T-helper 2 cell treated with Interferon-gamma antibody and Interleukin-4, amounts not matched to agents 5 μg/mL and 100 μg/mL, for 36 hours (primary cell): ENCODE results near the gene ARHGAP22.

Experiments
- DNase-seq: peaks from one replicate; pipeline ENCODE4 v3.0.0; 2021; ENCODE audit warnings: low spot score
- H3K27ac Mint-ChIP-seq: one replicate; pipeline ENCODE4 v1.8.0; 2021; ENCODE audit warnings: mild to moderate bottlenecking, mixed read lengths
- H3K27me3 Mint-ChIP-seq: one replicate; pipeline ENCODE4 v1.8.0; 2021; ENCODE audit warnings: low read depth, mixed read lengths
- H3K36me3 Mint-ChIP-seq: one replicate; pipeline ENCODE4 v1.8.0; 2021; ENCODE audit warnings: low read depth, mixed read lengths
- H3K4me1 Mint-ChIP-seq: one replicate; pipeline ENCODE4 v1.8.0; 2021; ENCODE audit warnings: low read depth, mixed read lengths
- H3K4me3 Mint-ChIP-seq: one replicate; pipeline ENCODE4 v1.8.0; 2022; ENCODE audit warnings: mild to moderate bottlenecking, moderate library complexity, mixed read lengths
- H3K9me3 Mint-ChIP-seq: one replicate; pipeline ENCODE4 v1.8.0; 2021; ENCODE audit warnings: mixed read lengths

The ARHGAP22 gene

DNA sequence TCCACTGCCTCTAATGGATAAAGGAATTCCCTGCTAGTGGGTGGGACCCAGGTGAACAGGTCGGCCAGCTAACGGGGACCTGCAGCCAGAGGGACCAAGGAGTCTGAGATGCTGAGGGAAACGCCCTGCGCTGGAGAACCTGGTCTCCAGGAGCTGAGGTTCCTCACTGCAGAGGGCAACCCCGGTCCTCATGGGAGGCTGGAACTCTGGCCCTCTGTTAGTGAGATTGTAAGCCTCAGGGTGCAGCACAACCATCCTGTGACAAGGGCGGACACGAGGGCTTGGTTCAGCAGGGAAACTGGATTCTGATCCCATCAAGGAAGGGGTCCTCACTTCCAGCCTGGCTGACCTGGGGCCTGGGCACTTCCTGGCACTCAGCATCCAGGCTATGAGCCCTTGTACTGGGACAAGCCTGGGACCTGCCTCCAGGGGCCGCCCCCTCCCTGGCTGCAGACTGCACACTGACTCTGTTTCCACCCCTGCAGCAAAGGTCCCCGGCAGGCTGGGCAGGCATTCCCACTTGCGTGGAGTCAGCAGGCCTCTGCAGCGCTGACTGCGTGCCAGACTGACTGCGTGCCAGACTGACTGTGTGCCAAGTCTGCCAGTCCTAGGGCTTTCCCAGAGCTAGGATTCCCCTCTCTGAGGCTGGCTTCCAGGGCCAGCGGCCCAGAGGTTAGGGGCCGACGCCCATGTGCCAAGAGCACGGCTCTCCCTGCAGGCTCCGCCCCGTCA, 155.2 kb downstream of the ARHGAP22 start:
- Mint-ChIP-seq H3K27ac (no peak overlapping the region), H3K27me3 (no peaks in the 10 kb centered on the region), H3K4me1 (no peaks in the 10 kb centered on the region), H3K4me3 (no peak overlapping the region), H3K36me3 (no peaks in the 10 kb centered on the region), H3K9me3 (no peaks in the 10 kb centered on the region)
- no peak for DNase-seq

- H3K4me3 Mint-ChIP-seq = no peak overlapping the region
- H3K27ac Mint-ChIP-seq = no peak overlapping the region
- H3K36me3 Mint-ChIP-seq = no peaks in the 10 kb centered on the region
- DNase-seq = no peak
- no peaks in the 10 kb centered on the region for H3K4me1 Mint-ChIP-seq
- H3K27me3 Mint-ChIP-seq = no peaks in the 10 kb centered on the region
- no peaks in the 10 kb centered on the region for H3K9me3 Mint-ChIP-seq
Observed at GRCh38 chr10:48448796-48449195, 156.1 kb downstream of the ARHGAP22 start.

- H3K27me3 Mint-ChIP-seq = no peaks in the 10 kb centered on the region
- no peaks in the 10 kb centered on the region for H3K9me3 Mint-ChIP-seq
- H3K27ac Mint-ChIP-seq = no peak overlapping the region
- H3K36me3 Mint-ChIP-seq = no peaks in the 10 kb centered on the region
- H3K4me3 Mint-ChIP-seq = no peak overlapping the region
- no peak for DNase-seq
- no peaks in the 10 kb centered on the region for H3K4me1 Mint-ChIP-seq
Observed at GRCh38 chr10:48447356-48448215, 157.3 kb downstream of the ARHGAP22 start.

DNA sequence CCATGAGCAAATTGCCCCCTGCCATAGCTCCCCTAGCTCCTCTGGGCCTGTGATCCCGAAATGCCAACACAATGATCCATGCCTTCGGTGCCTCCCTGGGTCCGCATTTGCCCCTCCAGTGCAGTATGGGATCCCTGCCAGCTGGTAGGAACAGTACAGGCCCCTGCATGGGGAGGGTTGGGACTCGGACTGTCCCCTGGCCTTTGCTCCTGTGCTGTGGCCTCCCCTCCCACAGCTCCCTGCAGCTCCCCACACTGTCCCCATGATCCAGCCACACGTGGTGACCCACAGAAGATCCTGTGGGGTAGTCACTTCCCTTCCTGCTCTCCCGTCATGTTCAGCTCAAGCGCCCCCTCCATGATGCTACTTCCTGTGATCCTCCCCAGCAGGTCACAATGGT, 158.1 kb downstream of the ARHGAP22 start:
- no peaks in the 10 kb centered on the region for H3K36me3 Mint-ChIP-seq
- H3K4me3 Mint-ChIP-seq = no peak overlapping the region
- no peaks in the 10 kb centered on the region for H3K4me1 Mint-ChIP-seq
- no peak for DNase-seq
- no peaks in the 10 kb centered on the region for H3K9me3 Mint-ChIP-seq
- no peaks in the 10 kb centered on the region for H3K27me3 Mint-ChIP-seq
- no peak overlapping the region for H3K27ac Mint-ChIP-seq

GRCh38 chr10:48445932-48446331, 158.9 kb downstream of the ARHGAP22 start:
- no peaks in the 10 kb centered on the region for H3K36me3 Mint-ChIP-seq
- DNase-seq = no peak
- no peak overlapping the region for H3K27ac Mint-ChIP-seq
- no peak overlapping the region for H3K4me3 Mint-ChIP-seq
- no peaks in the 10 kb centered on the region for H3K4me1 Mint-ChIP-seq
- no peaks in the 10 kb centered on the region for H3K27me3 Mint-ChIP-seq
- no peaks in the 10 kb centered on the region for H3K9me3 Mint-ChIP-seq

DNA sequence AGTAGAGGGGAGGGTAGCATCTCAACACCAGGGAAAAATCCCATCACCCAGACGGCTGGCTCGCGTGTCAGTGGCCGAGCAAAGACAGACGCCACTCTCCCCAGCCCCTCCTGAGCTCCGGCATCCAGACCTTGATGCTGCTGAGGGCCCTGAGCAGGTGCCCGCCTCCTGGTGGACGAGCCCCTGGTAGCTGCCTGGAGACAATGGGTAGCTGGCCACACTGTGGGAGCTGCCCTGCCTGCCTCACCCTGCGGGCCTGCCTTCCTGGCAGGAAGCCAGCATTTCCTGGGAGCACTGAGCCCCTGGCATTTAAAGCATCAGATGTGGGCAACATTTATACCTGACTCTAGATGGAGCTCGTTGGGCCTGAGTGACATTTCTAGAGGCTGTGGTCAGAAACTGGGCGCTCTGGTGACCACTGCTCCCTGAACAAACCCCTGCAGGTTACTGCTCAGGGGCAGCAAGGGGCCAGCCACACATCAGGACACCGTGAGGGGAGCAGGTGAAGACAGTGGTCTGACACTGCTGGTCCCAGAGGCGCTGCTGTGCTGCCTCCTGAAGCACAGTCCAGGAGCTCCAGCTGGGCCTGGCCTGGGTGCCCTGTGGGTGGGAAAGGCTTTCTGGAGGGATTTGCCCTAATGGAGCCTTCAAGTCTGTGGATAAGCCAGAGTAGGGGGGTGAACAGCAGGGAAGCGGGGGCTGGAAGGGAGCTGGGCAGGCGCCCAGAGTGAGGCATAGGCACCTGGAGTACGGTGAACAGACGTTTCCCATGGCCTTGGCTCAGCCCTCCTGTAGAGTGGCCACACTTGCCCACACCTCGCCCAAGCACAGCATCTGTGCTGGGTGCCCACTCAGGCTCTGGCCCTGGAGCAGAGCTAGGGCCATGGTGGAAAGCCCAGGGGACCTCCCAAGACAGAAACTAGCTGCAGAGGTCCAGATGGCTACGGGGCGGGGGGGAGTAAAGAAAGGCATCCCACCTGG, 159.7 kb downstream of the ARHGAP22 start:
- Mint-ChIP-seq H3K36me3 (no peaks in the 10 kb centered on the region), H3K27ac (no peak overlapping the region), H3K9me3 (no peaks in the 10 kb centered on the region), H3K4me3 (no peak overlapping the region), H3K4me1 (no peaks in the 10 kb centered on the region), H3K27me3 (no peaks in the 10 kb centered on the region)
- no peak for DNase-seq

DNA sequence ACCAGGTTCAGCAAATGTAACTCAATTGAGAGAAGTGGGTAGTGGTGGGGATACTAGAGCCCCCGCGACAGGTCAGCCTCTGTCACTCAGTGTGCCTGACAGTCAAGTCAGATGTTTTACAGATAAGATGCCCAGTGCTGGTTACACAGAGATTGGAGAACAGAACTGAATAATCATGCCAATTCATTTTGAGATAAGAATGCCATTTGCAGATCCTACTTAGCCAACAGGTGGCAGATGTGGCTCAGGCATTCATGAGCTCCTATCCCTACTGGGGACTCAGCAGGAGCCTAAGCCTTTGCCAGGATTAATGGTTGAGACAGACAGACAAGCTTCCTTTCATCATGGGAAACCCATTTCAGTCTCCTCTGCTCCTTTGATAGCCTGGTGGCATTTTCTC, 160.6 kb downstream of the ARHGAP22 start:
- no peak overlapping the region for H3K4me3 Mint-ChIP-seq
- no peaks in the 10 kb centered on the region for H3K36me3 Mint-ChIP-seq
- no peak for DNase-seq
- no peaks in the 10 kb centered on the region for H3K9me3 Mint-ChIP-seq
- H3K27ac Mint-ChIP-seq = no peak overlapping the region
- H3K4me1 Mint-ChIP-seq = no peaks in the 10 kb centered on the region
- H3K27me3 Mint-ChIP-seq = no peaks in the 10 kb centered on the region

DNA sequence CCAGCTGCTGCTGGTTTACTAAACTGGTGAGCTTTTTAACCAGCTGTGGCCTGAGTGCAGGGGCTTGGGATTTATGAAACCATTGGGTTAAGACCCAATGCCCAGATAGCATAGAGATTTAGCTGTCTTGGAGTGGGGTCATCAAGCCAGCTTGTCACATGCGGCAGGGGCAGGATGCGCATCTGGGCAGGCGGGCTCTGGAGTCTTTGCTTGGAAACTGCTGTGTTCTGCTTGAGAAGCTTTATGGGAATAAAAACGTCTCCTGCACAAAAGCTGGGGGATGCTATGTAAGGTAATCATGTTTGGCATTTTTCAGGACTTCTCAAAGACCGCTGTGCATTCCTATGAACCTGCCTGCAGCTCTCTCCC, 162.1 kb downstream of the ARHGAP22 start:
- Mint-ChIP-seq H3K9me3 (no peaks in the 10 kb centered on the region), H3K36me3 (no peaks in the 10 kb centered on the region), H3K27ac (no peak overlapping the region), H3K4me3 (no peak overlapping the region), H3K4me1 (no peaks in the 10 kb centered on the region), H3K27me3 (no peaks in the 10 kb centered on the region)
- DNase-seq = no peak

GRCh38 chr10:48442090-48442808, 162.6 kb downstream of the ARHGAP22 start:
- Mint-ChIP-seq H3K27me3 (no peaks in the 10 kb centered on the region), H3K36me3 (no peaks in the 10 kb centered on the region), H3K27ac (no peak overlapping the region), H3K4me1 (no peaks in the 10 kb centered on the region), H3K9me3 (no peaks in the 10 kb centered on the region), H3K4me3 (no peak overlapping the region)
- DNase-seq = no peak

DNA sequence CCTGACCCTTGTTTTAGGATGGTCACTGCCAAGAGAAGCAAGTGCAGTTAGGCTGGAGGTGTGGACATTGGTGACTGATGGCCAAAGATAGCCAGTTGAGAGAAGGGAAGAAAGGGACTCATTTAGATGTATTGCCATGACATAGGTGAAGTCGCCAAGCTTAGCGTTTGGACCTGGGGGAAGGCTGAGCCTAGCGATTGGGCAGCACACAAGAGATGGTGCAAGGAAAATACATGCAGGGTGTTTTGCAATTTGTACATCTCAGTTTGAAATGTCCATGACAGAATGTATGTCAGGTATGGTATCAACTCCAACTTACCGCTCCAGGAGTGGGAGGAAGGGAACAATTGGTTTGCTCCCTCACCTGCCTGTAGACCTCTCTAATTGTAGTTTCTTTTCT, 164.1 kb downstream of the ARHGAP22 start:
- Mint-ChIP-seq H3K4me1 (no peaks in the 10 kb centered on the region), H3K36me3 (peaks cover 2% of the 10 kb centered on the region), H3K4me3 (no peak overlapping the region), H3K9me3 (no peaks in the 10 kb centered on the region), H3K27me3 (no peaks in the 10 kb centered on the region), H3K27ac (no peak overlapping the region)
- DNase-seq = no peak

DNA sequence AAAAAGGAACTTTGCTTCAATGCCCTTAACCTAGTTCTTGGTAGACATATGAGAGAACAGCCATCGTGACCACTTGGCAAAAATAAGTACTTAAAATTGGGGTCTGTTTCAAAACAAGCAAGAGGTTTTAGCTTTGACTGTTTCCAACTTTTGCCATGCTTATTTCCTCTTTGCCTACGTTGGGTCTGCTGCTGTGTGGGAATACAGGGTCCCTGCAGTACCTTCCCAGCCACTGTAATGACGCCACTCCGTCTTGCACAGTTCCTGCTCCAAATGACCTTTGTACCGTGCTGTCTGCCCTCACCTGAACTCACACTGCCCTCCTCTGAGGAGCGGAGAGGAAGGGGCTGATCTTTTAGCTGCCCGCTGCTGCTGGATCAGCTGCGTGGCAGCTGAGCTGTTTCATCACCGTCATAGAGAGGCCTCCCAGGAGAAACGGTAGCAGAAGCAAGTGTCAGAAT, 165.3 kb downstream of the ARHGAP22 start:
- H3K4me1 Mint-ChIP-seq = no peaks in the 10 kb centered on the region
- no peaks in the 10 kb centered on the region for H3K27me3 Mint-ChIP-seq
- H3K27ac Mint-ChIP-seq = no peak overlapping the region
- H3K9me3 Mint-ChIP-seq = no peaks in the 10 kb centered on the region
- no peak for DNase-seq
- H3K4me3 Mint-ChIP-seq = no peak overlapping the region
- H3K36me3 Mint-ChIP-seq = peaks cover 3% of the 10 kb centered on the region

DNA sequence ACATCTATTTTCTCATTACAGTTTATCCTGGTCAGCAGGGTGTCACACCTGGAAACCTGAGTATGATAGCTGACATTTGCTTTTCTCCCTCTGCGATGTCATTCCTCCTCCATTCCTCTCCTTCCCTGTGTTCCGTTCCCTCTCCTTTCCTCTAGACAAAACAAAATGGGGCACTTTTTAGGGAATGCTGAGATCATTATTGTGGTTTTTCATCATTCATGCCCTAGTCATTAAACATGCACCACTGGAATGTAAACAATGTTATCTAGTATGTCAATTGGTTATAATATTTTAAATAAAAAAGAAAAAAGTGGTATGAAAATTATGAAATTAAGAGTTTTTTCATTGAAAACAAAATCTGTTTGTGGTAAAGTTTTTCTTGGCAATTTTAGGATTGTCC, 165.8 kb downstream of the ARHGAP22 start:
- Mint-ChIP-seq H3K36me3 (peaks cover 3% of the 10 kb centered on the region), H3K4me1 (no peaks in the 10 kb centered on the region), H3K27ac (no peak overlapping the region), H3K9me3 (no peaks in the 10 kb centered on the region), H3K27me3 (no peaks in the 10 kb centered on the region), H3K4me3 (no peak overlapping the region)
- DNase-seq = no peak

GRCh38 chr10:48437546-48437945, 167.3 kb downstream of the ARHGAP22 start:
- Mint-ChIP-seq H3K9me3 (no peaks in the 10 kb centered on the region), H3K27me3 (no peaks in the 10 kb centered on the region), H3K4me1 (no peaks in the 10 kb centered on the region), H3K27ac (no peak overlapping the region), H3K36me3 (peaks cover 3% of the 10 kb centered on the region), H3K4me3 (no peak overlapping the region)
- no peak for DNase-seq
